Activated gamma-delta T cell treated with anti-CD3 and anti-CD28 coated beads, Interleukin-2, amount 50 U/mL, for 16 hours (primary cell): ENCODE measurements around the gene VGLL4.

Experiments
- DNase-seq: peaks from one replicate; pipeline ENCODE4 v3.0.0-alpha.2; 2020; ENCODE audit warnings: low read depth

The VGLL4 gene

GRCh38 chr3:11627612-11628011, 16.1 kb downstream of the VGLL4 start:
- DNase-seq: no peak

- no peak for DNase-seq
These were observed 17.6 kb downstream of the VGLL4 start for GRCh38 chr3:11626084-11626463.

GRCh38 chr3:11625376-11626083, 18.2 kb downstream of the VGLL4 start:
- no peak for DNase-seq

GRCh38 chr3:11624704-11625375, 18.9 kb downstream of the VGLL4 start:
- no peak for DNase-seq

- DNase-seq: peak; percentile 14
These were observed 19.6 kb downstream of the VGLL4 start for GRCh38 chr3:11624161-11624560.

- DNase-seq: no peak
These were observed 20.8 kb downstream of the VGLL4 start for GRCh38 chr3:11622586-11623550.

GRCh38 chr3:11621077-11621476, 22.6 kb downstream of the VGLL4 start:
- DNase-seq: no peak

GRCh38 chr3:11619946-11620652, 23.6 kb downstream of the VGLL4 start:
- no peak for DNase-seq

GRCh38 chr3:11619461-11619860, 24.3 kb downstream of the VGLL4 start:
- DNase-seq: no peak

- DNase-seq: no peak
These were observed 24.8 kb downstream of the VGLL4 start for GRCh38 chr3:11618904-11619303.

- no peak for DNase-seq
These were observed 27.2 kb downstream of the VGLL4 start for GRCh38 chr3:11616551-11616950.

- no peak for DNase-seq
These were observed 29.7 kb downstream of the VGLL4 start for GRCh38 chr3:11613851-11614487.

- no peak for DNase-seq
These were observed 30.4 kb downstream of the VGLL4 start for GRCh38 chr3:11613319-11613718.

GRCh38 chr3:11612515-11613188, 31.1 kb downstream of the VGLL4 start:
- DNase-seq: no peak

GRCh38 chr3:11611341-11611799, 32.3 kb downstream of the VGLL4 start:
- DNase-seq: no peak

GRCh38 chr3:11610700-11611275, 32.9 kb downstream of the VGLL4 start:
- no peak for DNase-seq

- DNase-seq: no peak
These were observed 33.6 kb downstream of the VGLL4 start for GRCh38 chr3:11610044-11610671.

- DNase-seq: no peak
These were observed 34.2 kb downstream of the VGLL4 start for GRCh38 chr3:11609481-11609880.

GRCh38 chr3:11607816-11608215, 35.9 kb downstream of the VGLL4 start:
- no peak for DNase-seq

GRCh38 chr3:11606865-11607440, 36.8 kb downstream of the VGLL4 start:
- DNase-seq: no peak
